Tibial nerve (tissue), 4 donors: ENCODE measurements around the gene WNT3A. TPM values are rescaled to one million over a fixed set of nuclear protein-coding genes. Genes with fewer than 3 reads are reported as not detected.

ENCODE experiments used
- DNase-seq, 2 donors: peaks; one replicate each; pipeline ENCODE4 v3.0.0-alpha.2; 2019; ENCODE audit warnings: low spot score in 2 of 2
- H3K27ac ChIP-seq, 4 donors: fragments of 200-600 bp; sonication (generic) in 3 of 4; one replicate each; pipeline ENCODE4 v1.5.1; 2017 to 2019; ENCODE audit warnings: mild to moderate bottlenecking in 1 of 4
- H3K27me3 ChIP-seq, 2 donors: fragments of 200-600 bp; sonication (generic) in 1 of 2; one replicate each; pipeline versions ENCODE4 v1.5.1 to v1.6.0; 2017 to 2019
- H3K36me3 ChIP-seq, 3 donors: fragments of 200-600 bp; sonication (generic); one replicate each; pipeline ENCODE4 v1.5.1; 2018 to 2019
- H3K4me1 ChIP-seq, 4 donors: fragments of 200-600 bp; sonication (generic) in 3 of 4; one replicate each; pipeline ENCODE4 v1.5.1; 2017 to 2019
- H3K4me3 ChIP-seq, 4 donors: fragments of 200-600 bp; sonication (generic) in 3 of 4; one replicate each; pipeline ENCODE4 v1.5.1; 2017 to 2019; ENCODE audit warnings: mild to moderate bottlenecking in 1 of 4, moderate library complexity in 1 of 4
- H3K9me3 ChIP-seq, 4 donors: fragments of 200-600 bp; sonication (generic) in 3 of 4; one replicate each; pipeline ENCODE4 v1.5.1; 2017 to 2019
- CTCF ChIP-seq, 5 experiments: fragments of 200-600 bp in 3 of 5; fragments of 450-650 bp in 2 of 5; sonication (generic) in 3 of 5; IDR thresholded peaks; one replicate each; pipeline ENCODE4 v1.5.1; 2016 to 2019; ENCODE audit warnings: antibody characterized with exemption in 5 of 5, mild to moderate bottlenecking in 3 of 5, moderate library complexity in 2 of 5
- EP300 ChIP-seq, 2 donors: sonication (generic); formaldehyde crosslinking; IDR thresholded peaks; one replicate each; pipeline ENCODE4 v1.6.1; 2017; ENCODE audit warnings: antibody characterized with exemption in 2 of 2, mild to moderate bottlenecking in 1 of 2
- POLR2A ChIP-seq, 2 donors: fragments of 450-650 bp; IDR thresholded peaks; one replicate each; pipeline ENCODE4 v1.6.1; 2017; ENCODE audit warnings: antibody characterized with exemption in 2 of 2, mild to moderate bottlenecking in 2 of 2, moderate library complexity in 2 of 2
- WGBS, 2 donors: methylation state at CpG; one replicate each; pipeline ENCODE4 v1.1.5; 2018; 5-methylcytosine and 5-hydroxymethylcytosine counted together
- total RNA-seq, 4 donors: library from RNA; depleted of rRNA; stranded (reverse); fragments of >200 nt; gene quantifications; one replicate each; pipeline ENCODE4 v1.1.0, GENCODE V29; 2016

WNT3A gene
- total RNA-seq, 4 donors from 2014 or later = not detected

GRCh38 chr1:228013131-228013934 is 6.5 kb downstream of the WNT3A start:
- 86 to 87% methylated on average over 23 to 24 of the region's 24 CpGs for WGBS, 2 donors

GRCh38 chr1:228013935-228014930 is 7.4 kb downstream of the WNT3A start:
- Histone ChIP-seq H3K27me3 (peaks cover 0 to 6% of the 10 kb centered on the region in 2 donors), H3K4me3 (no peak overlapping the region), H3K27ac (no peak overlapping the region), H3K4me1 (no peaks in the 10 kb centered on the region), H3K9me3 (no peaks in the 10 kb centered on the region), H3K36me3 (no peaks in the 10 kb centered on the region)
- TF ChIP-seq EP300 (IDR thresholded peaks at IDR 0.05) (no peak), POLR2A (IDR thresholded peaks at IDR 0.05) (no peak), CTCF (IDR thresholded peaks at IDR 0.05) (no peak)
- 67 to 77% methylated on average over 20 to 21 of the region's 21 CpGs for WGBS, 2 donors
- DNase-seq = no peak

More at GRCh38 chr1:228013131-228013934, 6.5 kb downstream of the WNT3A start:
- no peak overlapping the region for H3K4me3 ChIP-seq
- H3K4me1 ChIP-seq = peaks cover 0 to 2% (median 0%) of the 10 kb centered on the region in 4 donors
- peaks cover 0 to 15% of the 10 kb centered on the region in 2 donors for H3K27me3 ChIP-seq
- TF ChIP-seq CTCF (IDR thresholded peaks at IDR 0.05) (no peak), POLR2A (IDR thresholded peaks at IDR 0.05) (no peak), EP300 (IDR thresholded peaks at IDR 0.05) (no peak)
- H3K36me3 ChIP-seq = no peaks in the 10 kb centered on the region
- H3K27ac ChIP-seq = no peak overlapping the region
- DNase-seq = no peak
- H3K9me3 ChIP-seq = no peaks in the 10 kb centered on the region

DNA sequence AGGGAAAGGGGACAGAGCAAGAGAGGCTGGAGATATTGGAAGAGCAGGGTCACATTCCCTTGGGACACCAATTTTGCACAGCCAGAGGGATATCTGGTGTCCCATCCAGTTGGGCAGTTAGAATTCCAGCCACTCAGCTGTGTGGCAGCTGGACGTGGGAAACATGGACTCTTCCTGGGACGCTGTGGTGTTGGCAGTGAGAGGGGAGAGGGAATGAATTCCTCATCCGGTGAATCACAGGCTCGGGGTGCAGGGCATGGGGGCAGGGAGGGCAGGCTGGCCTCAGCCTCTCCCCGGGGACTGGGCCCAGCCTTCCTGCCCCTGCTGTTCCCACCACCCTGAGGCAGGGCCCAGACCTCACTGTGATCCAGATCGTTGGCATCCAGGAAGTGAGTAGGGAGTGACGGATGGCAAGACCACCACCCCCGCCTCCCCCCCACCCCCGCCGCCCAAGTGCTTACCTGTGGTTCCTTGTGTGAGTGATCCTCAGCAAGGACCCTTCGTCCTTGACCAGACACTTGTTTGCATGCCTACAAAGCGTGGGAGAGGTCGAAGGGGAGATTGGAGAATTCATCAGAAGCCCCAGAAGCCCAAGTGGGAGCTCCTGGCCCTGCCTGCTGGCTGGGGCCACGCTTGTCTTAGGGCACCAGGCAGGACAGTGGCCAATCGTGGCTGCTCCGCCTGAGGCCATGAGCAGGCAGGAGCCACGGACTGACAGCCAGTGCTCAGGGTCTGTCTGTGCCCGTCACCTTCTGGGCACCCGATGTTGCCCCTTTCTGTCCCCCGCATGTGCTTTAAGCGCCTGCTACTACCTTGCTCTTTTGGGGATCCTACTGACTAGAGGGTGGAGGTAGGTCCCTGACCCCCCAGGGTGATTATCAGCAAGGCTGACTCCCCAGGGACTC is 8.7 kb downstream of the WNT3A start:
- no peak for DNase-seq
- Histone ChIP-seq H3K27ac (no peak overlapping the region), H3K27me3 (no peaks in the 10 kb centered on the region), H3K4me3 (no peak overlapping the region), H3K36me3 (no peaks in the 10 kb centered on the region), H3K9me3 (no peaks in the 10 kb centered on the region), H3K4me1 (no peaks in the 10 kb centered on the region)
- 77% methylated on average over 18 to 21 of the region's 21 CpGs for WGBS, 2 donors
- TF ChIP-seq CTCF (IDR thresholded peaks at IDR 0.05) (no peak), POLR2A (IDR thresholded peaks at IDR 0.05) (no peak), EP300 (IDR thresholded peaks at IDR 0.05) (no peak)

- Histone ChIP-seq H3K4me1 (no peaks in the 10 kb centered on the region), H3K9me3 (no peaks in the 10 kb centered on the region), H3K36me3 (no peaks in the 10 kb centered on the region), H3K27me3 (no peaks in the 10 kb centered on the region), H3K4me3 (no peak overlapping the region), H3K27ac (no peak overlapping the region)
- DNase-seq = no peak
- TF ChIP-seq CTCF (IDR thresholded peaks at IDR 0.05) (no peak), EP300 (IDR thresholded peaks at IDR 0.05) (no peak), POLR2A (IDR thresholded peaks at IDR 0.05) (no peak)
- WGBS, 2 donors = 80 to 100% methylated on average over 2 of the region's 2 CpGs
Measured at GRCh38 chr1:228016181-228016510, 9.3 kb downstream of the WNT3A start.
